HepG2 (cell line): ENCODE results near the gene C11orf68. TPM values are rescaled to one million over a fixed set of nuclear protein-coding genes. Genes with fewer than 3 reads are reported as not detected.

ENCODE experiments used
- ATAC-seq: fragments of 200-7000 bp; cut with Tn5 transposase; 3 replicates; pipeline ENCODE4 v1.9.1; 2020; ENCODE audit warnings: mild to moderate bottlenecking, moderate library complexity
- BruUV-seq: library from RNA; stranded (reverse); fragments of 400-500 nt; replicated peaks from 2 replicates; lab custom pipeline; 2021; lab: Mats Ljungman, UMichigan
- CTCF ChIA-PET: fragments of 300-600 bp; formaldehyde crosslinking; extraction: SDS; loops from one replicate; lab custom pipeline; 2021; ENCODE audit warnings: low total read pairs, inconsistent platforms, low intra/inter-chr PET ratio; lab: Yijun Ruan, JAX
- POLR2A ChIA-PET: fragments of 350-600 bp; sonication (Branson Sonifier 250); formaldehyde crosslinking; loops from one replicate; lab custom pipeline; 2020; ENCODE audit warnings: antibody characterized with exemption, inconsistent platforms; lab: Yijun Ruan, JAX
- DNase-seq: peaks from one replicate; pipeline ENCODE4 v3.0.0-alpha.2; 2015; ENCODE audit warnings: low spot score
- FAIRE-seq: peaks from 3 replicates; lab custom pipeline; 2011; peaks lifted over from hg19 to GRCh38; lab: Jason Lieb, UNC
- H2AFZ ChIP-seq: one replicate; pipeline ENCODE4 v1.6.1; 2011; ENCODE audit warnings: low read length, inconsistent platforms
- H3K27ac ChIP-seq: fragments of 300-600 bp; 3 replicates; pipeline ENCODE4 v1.8.0; 2011; ENCODE audit warnings: mixed run types, mild to moderate bottlenecking, mixed read lengths, low read length, inconsistent platforms; ENCODE audit not compliant: insufficient read depth; ENCODE audit errors: extremely low read length
- H3K27me3 ChIP-seq, 2 experiments: fragments of 200-600 bp in 1 of 2; 2 replicates in 1 of 2; 3 replicates in 1 of 2; pipeline versions ENCODE4 v1.6.0 to v1.8.0; 2011; ENCODE audit warnings: low read length in 2 of 2, mild to moderate bottlenecking in 2 of 2, moderate library complexity in 2 of 2, inconsistent platforms in 1 of 2; ENCODE audit not compliant: insufficient read depth in 2 of 2, control insufficient read depth in 1 of 2
- H3K36me3 ChIP-seq, 2 experiments: fragments of 200-600 bp in 1 of 2; replicated peaks in 1 of 2; 2 replicates in 1 of 2; 3 replicates in 1 of 2; pipeline versions ENCODE4 v1.5.1 to v1.8.0; 2011; ENCODE audit warnings: low read length in 2 of 2, inconsistent platforms in 1 of 2; ENCODE audit not compliant: insufficient read depth in 2 of 2, control insufficient read depth in 1 of 2
- H3K4me1 ChIP-seq: 2 replicates; pipeline ENCODE4 v1.5.1; 2012; ENCODE audit warnings: low read length, inconsistent platforms; ENCODE audit not compliant: insufficient read depth
- H3K4me2 ChIP-seq: 2 replicates; pipeline ENCODE4 v1.6.0; 2011; ENCODE audit warnings: low read depth, low read length, inconsistent platforms
- H3K4me3 ChIP-seq, 3 experiments: fragments of 200-600 bp in 1 of 3; sonication (generic), shearing (Covaris generic) in 1 of 3; replicated peaks in 1 of 3; 2 replicates each; pipeline ENCODE4 v1.5.1; 2011 to 2016; ENCODE audit warnings: low read length in 3 of 3, inconsistent platforms in 2 of 3, low read depth in 2 of 3, mild to moderate bottlenecking in 2 of 3, control low read depth in 1 of 3, mixed read lengths in 1 of 3; ENCODE audit not compliant: insufficient read depth in 1 of 3
- H3K79me2 ChIP-seq: one replicate; pipeline ENCODE4 v1.6.1; 2011; ENCODE audit warnings: low read length, inconsistent platforms; ENCODE audit not compliant: insufficient read depth
- H3K9ac ChIP-seq: 2 replicates; pipeline ENCODE4 v1.6.0; 2011; ENCODE audit warnings: mild to moderate bottlenecking, low read depth, low read length, inconsistent platforms; ENCODE audit not compliant: insufficient read depth
- H3K9me3 ChIP-seq: 2 replicates; pipeline ENCODE4 v1.5.1; 2012; ENCODE audit warnings: mild to moderate bottlenecking, low read length
- H4K20me1 ChIP-seq: 2 replicates; pipeline ENCODE4 v1.6.0; 2011; ENCODE audit warnings: inconsistent platforms, mild to moderate bottlenecking, low read length, moderate library complexity; ENCODE audit not compliant: insufficient read depth
- AGO1 ChIP-seq: fragments of 200-400 bp; formaldehyde crosslinking; IDR thresholded peaks from 2 replicates; pipeline ENCODE4 v1.6.1; 2017; ENCODE audit warnings: mild to moderate bottlenecking, low read depth, low read length, moderate library complexity; ENCODE audit not compliant: poor library complexity, severe bottlenecking
- AGO2 ChIP-seq: fragments of 200-400 bp; formaldehyde crosslinking; optimal IDR thresholded peaks from 2 replicates; pipeline ENCODE3; 2017; ENCODE audit warnings: mild to moderate bottlenecking, low read depth, low read length, moderate library complexity
- CHCHD3 ChIP-seq: sonication (generic); formaldehyde crosslinking; IDR thresholded peaks from 2 replicates; pipeline ENCODE4 v1.8.0; 2022; ENCODE audit warnings: mild to moderate bottlenecking, missing genetic modification reagents, moderate library complexity
- GABPB1 ChIP-seq: IDR thresholded peaks from 2 replicates; pipeline ENCODE4 v1.6.1; 2016; ENCODE audit warnings: mild to moderate bottlenecking, missing genetic modification reagents, moderate library complexity, missing compliant biosample characterization
- KDM2A ChIP-seq: sonication (generic); formaldehyde crosslinking; IDR thresholded peaks from 2 replicates; pipeline ENCODE4 v1.4.0; 2020; ENCODE audit warnings: low read depth, missing genetic modification reagents, borderline replicate concordance
- LCORL ChIP-seq, 2 experiments: fragments of 450-650 bp in 1 of 2; sonication (generic) in 1 of 2; formaldehyde crosslinking in 1 of 2; IDR thresholded peaks; 2 replicates each; pipeline versions ENCODE4 v1.5.0 to v1.6.1; 2017 to 2020; ENCODE audit warnings: antibody characterized with exemption in 1 of 2, missing genetic modification reagents in 1 of 2
- NR2C2 ChIP-seq: sonication (generic); formaldehyde crosslinking; IDR thresholded peaks from 2 replicates; pipeline ENCODE4 v1.4.0; 2020; ENCODE audit warnings: missing genetic modification reagents, mild to moderate bottlenecking, moderate library complexity, borderline replicate concordance
- POLR2G ChIP-seq: fragments of 200-400 bp; formaldehyde crosslinking; IDR thresholded peaks from 2 replicates; pipeline ENCODE4 v1.6.1; 2018; ENCODE audit warnings: mild to moderate bottlenecking, low read depth, low read length, moderate library complexity
- THAP9 ChIP-seq: sonication (generic); formaldehyde crosslinking; IDR thresholded peaks from 2 replicates; pipeline ENCODE4; 2020; ENCODE audit warnings: missing genetic modification reagents, mild to moderate bottlenecking, borderline replicate concordance
- ZBTB33 ChIP-seq: sonication (generic); formaldehyde crosslinking; IDR thresholded peaks from 2 replicates; pipeline ENCODE4 v1.4.0; 2020; ENCODE audit warnings: missing genetic modification reagents
- ZBTB34 ChIP-seq: sonication (generic); formaldehyde crosslinking; IDR thresholded peaks from 2 replicates; pipeline ENCODE4 v1.8.0; 2022; ENCODE audit warnings: mild to moderate bottlenecking, missing genetic modification reagents
- ZKSCAN8 ChIP-seq: IDR thresholded peaks from 2 replicates; pipeline ENCODE4 v1.6.1; 2016; ENCODE audit warnings: borderline replicate concordance, missing genetic modification reagents, missing compliant biosample characterization
- ZNF263 ChIP-seq: sonication (generic); formaldehyde crosslinking; IDR thresholded peaks from 2 replicates; pipeline ENCODE4 v1.4.0; 2020; ENCODE audit warnings: missing genetic modification reagents
- ZNF414 ChIP-seq: sonication (generic); formaldehyde crosslinking; IDR thresholded peaks from 2 replicates; pipeline ENCODE4 v1.5.0; 2020; ENCODE audit warnings: missing genetic modification reagents
- ZNF674 ChIP-seq: sonication (generic); formaldehyde crosslinking; IDR thresholded peaks from 2 replicates; pipeline ENCODE4 v1.5.0; 2020; ENCODE audit warnings: low read depth, mild to moderate bottlenecking, missing genetic modification reagents
- ZNF678 ChIP-seq: sonication (generic); formaldehyde crosslinking; IDR thresholded peaks from 2 replicates; pipeline ENCODE4 v1.4.0; 2020; ENCODE audit warnings: mild to moderate bottlenecking, missing genetic modification reagents
- WGBS: methylation state at CpG from one replicate; pipeline ENCODE4 v1.1.6; 2017; ENCODE audit warnings: low lambda C conversion rate; 5-methylcytosine and 5-hydroxymethylcytosine counted together
- in situ Hi-C: cut with HindIII; loops from 2 replicates; pipeline ENCODE4 v1.10.0; 2017; ENCODE audit warnings: low pct_unique_long_range_greater_than_20kb; ENCODE audit not compliant: extremely low pct_ligation_motif_present
- intact Hi-C: fragments of 100-400 bp; cut with micrococcal nuclease; formaldehyde crosslinking; loops from one replicate; pipeline ENCODE4 v1.10.0; 2022; ENCODE audit not compliant: unreplicated experiment
- polyA plus RNA-seq, 8 experiments: library from polyadenylated mRNA; depleted of rRNA in 3 of 8; stranded (reverse) in 7 of 8; unstranded in 1 of 8; fragments of >200 nt; fragmentation: Illumina TruSeq in 4 of 8; extraction: Trizol in 4 of 8; gene quantifications; 2 replicates each; pipeline versions ENCODE4 v1.2.1 to v1.2.3, GENCODE V29; 2011 to 2016; ENCODE audit warnings: low read depth in 4 of 8, missing spikeins in 1 of 8, mixed read lengths in 1 of 8; ENCODE audit not compliant: insufficient read depth in 1 of 8
- total RNA-seq, 5 experiments: library from RNA; depleted of rRNA; stranded (reverse); fragments of >200 nt; fragmentation: Illumina TruSeq; extraction: Trizol; gene quantifications; 2 replicates each; pipeline ENCODE4 v1.2.3, GENCODE V29; 2016; ENCODE audit warnings: low read depth in 1 of 5

Gene C11orf68
- total and polyA plus RNA-seq, 2 of the 13 experiments (the other 11 are each of a cell fraction or from before 2014, with no cell fraction given): 8.4 to 28.3 TPM

GRCh38 chr11:65869643-65870306, 49.1 kb downstream of the C11orf68 start:
- ATAC-seq: no peak; the same call in 2 of the 3 replicates
- H3K9ac ChIP-seq: no peak overlapping the region
- TF ChIP-seq LCORL (IDR thresholded peaks at IDR 0.05): no peak
- no peak for TF ChIP-seq LCORL (CRISPR knock-in tag; IDR thresholded peaks at IDR 0.05)
- no peak for TF ChIP-seq ZNF678 (CRISPR knock-in tag)
- no peak for TF ChIP-seq ZKSCAN8 (CRISPR knock-in tag)
- TF ChIP-seq AGO2: peak; percentile 81
- TF ChIP-seq THAP9 (CRISPR knock-in tag): no peak
- TF ChIP-seq AGO1: peak; percentile 96
- peak; percentile 56; the same call in 1 of the 2 replicates for TF ChIP-seq ZNF263 (CRISPR knock-in tag)
- no peak for TF ChIP-seq GABPB1 (CRISPR knock-in tag)
- TF ChIP-seq ZBTB34: no peak
- TF ChIP-seq ZNF674: no peak
- TF ChIP-seq NR2C2 (CRISPR knock-in tag): peak; percentile 30; the same call in 1 of the 2 replicates
- TF ChIP-seq POLR2G: 0 out of 2 replicates have a peak, but pooled peaks have one; percentile 21
- no peak for TF ChIP-seq CHCHD3
- peak; percentile 71; the same call in 1 of the 2 replicates for TF ChIP-seq ZBTB33 (CRISPR knock-in tag)
- no peak for TF ChIP-seq ZNF414
- peak; percentile 15; the same call in 1 of the 2 replicates for TF ChIP-seq KDM2A (CRISPR knock-in tag)

More at GRCh38 chr11:65869643-65870306, 49.1 kb downstream of the C11orf68 start:
- peaks cover 6 to 22% of the 10 kb centered on the region in 2 experiments; a peak in 4 of 5 replicates for H3K36me3 ChIP-seq
- H2AFZ ChIP-seq: no peak overlapping the region
- H3K4me1 ChIP-seq: peaks cover 22% of the 10 kb centered on the region
- ChIA-PET CTCF (no interaction called here), POLR2A (interaction anchor here (1.0 to 8.9 kb wide), 5 partner anchors 11 to 157 kb away, joined by 3 to 81 read pairs (median 3); partner anchors contain the start of genes CFL1, FIBP and MUS81)
- H3K27me3 ChIP-seq: no peaks in the 10 kb centered on the region; a peak in 1 of 5 replicates
- no peak overlapping the region for H3K27ac ChIP-seq
- no peak for DNase-seq
- no TSS peak for BruUV-seq
- H3K79me2 ChIP-seq: no peaks in the 10 kb centered on the region
- H3K4me3 ChIP-seq: no peak overlapping the region; a peak in 1 of 6 replicates
- H3K4me2 ChIP-seq: no peak overlapping the region
- 73% methylated on average over 19 of the region's 24 CpGs for WGBS
- no peaks in the 10 kb centered on the region for H4K20me1 ChIP-seq
- intact Hi-C loops: no loop called here
- in situ Hi-C loops: no loop called here
- H3K9me3 ChIP-seq: no peaks in the 10 kb centered on the region
- no peak for FAIRE-seq
